Thoracic aorta (tissue), 2 donors: Measurements from ENCODE around the gene PFDN6. TPM values are rescaled to one million over a fixed set of nuclear protein-coding genes. Genes with fewer than 3 reads are reported as not detected.
A peak's percentile ranks its signal among the peaks of the same experiment; 100 is the strongest.

Source experiments
- ATAC-seq: fragments of 150-250 bp; one replicate; pipeline ENCODE4 v1.8.0; 2017; ENCODE audit warnings: low read depth; ENCODE audit not compliant: insufficient number of reproducible peaks, low FRiP score
- DNase-seq: peaks from one replicate; pipeline ENCODE4 v3.0.0-alpha.2; 2020; ENCODE audit warnings: low spot score
- H3K27ac ChIP-seq, 2 donors: fragments of 200-600 bp; sonication (generic); 1 replicate in 1 of 2; 2 replicates in 1 of 2; pipeline ENCODE4 v1.5.1; 2016; ENCODE audit warnings: mild to moderate bottlenecking in 2 of 2, moderate library complexity in 2 of 2
- H3K27me3 ChIP-seq: fragments of 200-600 bp; sonication (generic); replicated peaks from 2 replicates; pipeline ENCODE4 v1.6.0; 2016; ENCODE audit warnings: mild to moderate bottlenecking; ENCODE audit not compliant: insufficient read depth
- H3K36me3 ChIP-seq: fragments of 200-600 bp; sonication (generic); one replicate; pipeline ENCODE4 v1.5.1; 2016
- H3K4me1 ChIP-seq, 2 donors: fragments of 200-600 bp; sonication (generic); 1 replicate in 1 of 2; 2 replicates in 1 of 2; pipeline versions ENCODE4 v1.5.1 to v1.6.0; 2016; ENCODE audit warnings: low read depth in 2 of 2, mild to moderate bottlenecking in 1 of 2; ENCODE audit not compliant: control insufficient read depth in 1 of 2
- H3K4me3 ChIP-seq: fragments of 200-600 bp; sonication (generic); 2 replicates; pipeline ENCODE4 v1.5.1; 2016; ENCODE audit warnings: mild to moderate bottlenecking
- H3K9me3 ChIP-seq: fragments of 200-600 bp; sonication (generic); 2 replicates; pipeline ENCODE4 v1.5.1; 2016
- total RNA-seq, 2 donors: library from RNA; depleted of rRNA; stranded (reverse); fragments of >200 nt; gene quantifications; one replicate each; pipeline versions ENCODE4 v1.1.0 to v1.2.3, GENCODE V29; 2016
- TF ChIP-seq, protein P1 (sequence below): fragments of 200-600 bp; sonication (generic); IDR thresholded peaks from one replicate; pipeline ENCODE4 v1.5.1; 2019; ENCODE audit warnings: antibody characterized with exemption

PFDN6 gene
- total RNA-seq, 2 donors from 2014 or later = 26.8 to 31.9 TPM

- Histone ChIP-seq H3K27me3 (no peaks in the 10 kb centered on the region), H3K4me3 (peak overlapping the region; percentile 94), H3K36me3 (peaks cover 21% of the 10 kb centered on the region), H3K27ac (peak overlapping the region; percentile 70 to 78), H3K4me1 (peaks cover 16 to 22% of the 10 kb centered on the region in 2 donors), H3K9me3 (no peaks in the 10 kb centered on the region)
- no peak for DNase-seq
- ATAC-seq = no peak
- TF ChIP-seq, protein P1, sequence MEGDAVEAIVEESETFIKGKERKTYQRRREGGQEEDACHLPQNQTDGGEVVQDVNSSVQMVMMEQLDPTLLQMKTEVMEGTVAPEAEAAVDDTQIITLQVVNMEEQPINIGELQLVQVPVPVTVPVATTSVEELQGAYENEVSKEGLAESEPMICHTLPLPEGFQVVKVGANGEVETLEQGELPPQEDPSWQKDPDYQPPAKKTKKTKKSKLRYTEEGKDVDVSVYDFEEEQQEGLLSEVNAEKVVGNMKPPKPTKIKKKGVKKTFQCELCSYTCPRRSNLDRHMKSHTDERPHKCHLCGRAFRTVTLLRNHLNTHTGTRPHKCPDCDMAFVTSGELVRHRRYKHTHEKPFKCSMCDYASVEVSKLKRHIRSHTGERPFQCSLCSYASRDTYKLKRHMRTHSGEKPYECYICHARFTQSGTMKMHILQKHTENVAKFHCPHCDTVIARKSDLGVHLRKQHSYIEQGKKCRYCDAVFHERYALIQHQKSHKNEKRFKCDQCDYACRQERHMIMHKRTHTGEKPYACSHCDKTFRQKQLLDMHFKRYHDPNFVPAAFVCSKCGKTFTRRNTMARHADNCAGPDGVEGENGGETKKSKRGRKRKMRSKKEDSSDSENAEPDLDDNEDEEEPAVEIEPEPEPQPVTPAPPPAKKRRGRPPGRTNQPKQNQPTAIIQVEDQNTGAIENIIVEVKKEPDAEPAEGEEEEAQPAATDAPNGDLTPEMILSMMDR = no peak
Observed at GRCh38 chr6:33288141-33288920, 1.1 kb upstream of the PFDN6 start.

GRCh38 chr6:33289784-33290315 lies 449 bp downstream of the PFDN6 start:
- no peak for DNase-seq

GRCh38 chr6:33290459-33290858 lies 1.1 kb downstream of the PFDN6 start:
- Histone ChIP-seq H3K27ac (no peak overlapping the region), H3K4me3 (peak overlapping the region; percentile 94), H3K36me3 (peaks cover 22% of the 10 kb centered on the region), H3K9me3 (no peaks in the 10 kb centered on the region), H3K4me1 (peaks cover 16 to 22% of the 10 kb centered on the region in 2 donors), H3K27me3 (no peaks in the 10 kb centered on the region)
- no peak for DNase-seq
- ATAC-seq = no peak
- TF ChIP-seq, protein P1 = no peak

More at GRCh38 chr6:33289784-33290315, 449 bp downstream of the PFDN6 start:
- ATAC-seq = no peak
- no peaks in the 10 kb centered on the region for H3K27me3 ChIP-seq
- H3K9me3 ChIP-seq = no peaks in the 10 kb centered on the region
- H3K4me3 ChIP-seq = peak overlapping the region; percentile 94
- peak overlapping the region; percentile 70 to 78 for H3K27ac ChIP-seq
- peaks cover 16 to 22% of the 10 kb centered on the region in 2 donors for H3K4me1 ChIP-seq
- TF ChIP-seq, protein P1 = no peak
- H3K36me3 ChIP-seq = peaks cover 21% of the 10 kb centered on the region

DNA sequence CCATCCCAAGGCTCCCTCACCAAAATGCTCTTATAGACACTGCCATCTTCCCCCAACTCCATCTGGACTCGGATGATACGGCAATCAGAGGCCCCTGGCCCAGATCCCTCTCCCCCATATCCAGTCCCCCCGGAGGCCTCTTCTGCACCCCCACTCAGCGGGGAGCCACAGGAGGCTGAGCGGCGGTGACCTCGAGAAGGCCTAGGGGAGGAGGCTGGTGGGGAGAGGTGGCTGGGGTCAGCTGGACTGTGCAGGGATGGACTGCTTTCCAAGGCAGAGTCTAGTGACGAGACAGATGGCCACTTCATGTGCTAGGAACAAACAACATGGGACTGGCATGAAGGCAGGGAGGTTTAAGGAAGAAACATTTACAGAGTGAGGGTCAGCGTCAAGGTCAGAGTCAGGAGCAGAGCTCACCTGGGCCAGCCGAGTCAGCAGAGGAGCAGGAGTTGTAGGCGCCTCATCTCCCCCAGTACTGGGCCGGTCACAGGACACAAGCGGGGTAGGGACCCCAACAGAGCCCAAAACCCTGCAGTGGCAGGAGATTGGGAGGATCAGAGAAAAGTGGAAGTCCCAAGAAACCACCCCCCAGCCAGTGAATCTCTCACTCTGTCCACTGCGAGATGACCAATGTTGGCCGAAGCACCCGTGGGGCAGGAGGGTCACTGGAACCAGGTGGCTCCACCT lies 3.7 kb downstream of the PFDN6 start:
- H3K4me1 ChIP-seq = peaks cover 18 to 24% of the 10 kb centered on the region in 2 donors
- H3K9me3 ChIP-seq = no peaks in the 10 kb centered on the region
- TF ChIP-seq, protein P1 = no peak
- H3K27me3 ChIP-seq = no peaks in the 10 kb centered on the region
- peaks cover 26% of the 10 kb centered on the region for H3K36me3 ChIP-seq
- H3K4me3 ChIP-seq = no peak overlapping the region
- no peak for DNase-seq
- no peak for ATAC-seq
- H3K27ac ChIP-seq = no peak overlapping the region
